Tibial nerve (tissue), 4 donors: ENCODE results near the gene GPR37L1.

Experiments used
- EP300 ChIP-seq, 2 donors: sonication (generic); formaldehyde crosslinking; IDR thresholded peaks; one replicate each; pipeline ENCODE4 v1.6.1; 2017; ENCODE audit warnings: antibody characterized with exemption in 2 of 2, mild to moderate bottlenecking in 1 of 2
- TF ChIP-seq, protein P1 (sequence below), 5 experiments: fragments of 200-600 bp in 3 of 5; fragments of 450-650 bp in 2 of 5; sonication (generic) in 3 of 5; IDR thresholded peaks; one replicate each; pipeline ENCODE4 v1.5.1; 2016 to 2019; ENCODE audit warnings: antibody characterized with exemption in 5 of 5, mild to moderate bottlenecking in 3 of 5, moderate library complexity in 2 of 5

DNA sequence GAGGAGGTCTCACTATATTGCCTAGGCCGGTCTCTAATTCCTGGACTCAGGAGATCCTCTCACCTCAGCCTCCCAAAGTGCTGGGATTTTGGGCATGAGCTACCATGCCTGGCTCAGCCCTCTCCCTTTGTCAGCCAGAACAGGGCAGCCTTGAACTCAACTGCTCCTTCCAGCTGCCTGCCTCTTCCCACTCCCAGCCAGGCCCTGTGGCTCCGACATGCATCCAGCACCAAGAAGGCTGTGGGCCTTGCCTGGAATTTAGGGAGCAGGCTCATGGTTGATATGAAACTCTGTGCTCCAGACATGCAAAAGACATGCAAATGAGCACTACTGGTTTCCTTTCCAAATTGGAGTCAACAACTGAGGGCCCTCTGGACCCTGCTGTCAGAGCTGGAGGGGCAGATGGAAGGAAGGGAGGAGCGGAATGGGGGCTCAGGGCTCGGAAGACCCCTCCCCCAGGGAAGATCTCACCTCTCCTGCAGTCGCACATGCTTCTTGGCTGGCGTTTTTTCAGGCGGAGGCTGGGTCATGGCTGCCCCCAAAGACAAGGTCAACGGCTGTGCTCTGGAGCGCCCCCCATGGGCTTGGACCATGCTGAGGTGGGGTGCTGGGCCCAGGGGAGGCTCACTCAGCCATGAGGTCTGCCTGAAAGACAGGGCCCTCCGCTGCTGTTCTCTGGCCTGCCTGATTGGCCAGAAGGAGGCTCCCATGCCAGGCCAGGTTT lies 36.3 kb downstream of the GPR37L1 start:
- TF ChIP-seq, protein P1, sequence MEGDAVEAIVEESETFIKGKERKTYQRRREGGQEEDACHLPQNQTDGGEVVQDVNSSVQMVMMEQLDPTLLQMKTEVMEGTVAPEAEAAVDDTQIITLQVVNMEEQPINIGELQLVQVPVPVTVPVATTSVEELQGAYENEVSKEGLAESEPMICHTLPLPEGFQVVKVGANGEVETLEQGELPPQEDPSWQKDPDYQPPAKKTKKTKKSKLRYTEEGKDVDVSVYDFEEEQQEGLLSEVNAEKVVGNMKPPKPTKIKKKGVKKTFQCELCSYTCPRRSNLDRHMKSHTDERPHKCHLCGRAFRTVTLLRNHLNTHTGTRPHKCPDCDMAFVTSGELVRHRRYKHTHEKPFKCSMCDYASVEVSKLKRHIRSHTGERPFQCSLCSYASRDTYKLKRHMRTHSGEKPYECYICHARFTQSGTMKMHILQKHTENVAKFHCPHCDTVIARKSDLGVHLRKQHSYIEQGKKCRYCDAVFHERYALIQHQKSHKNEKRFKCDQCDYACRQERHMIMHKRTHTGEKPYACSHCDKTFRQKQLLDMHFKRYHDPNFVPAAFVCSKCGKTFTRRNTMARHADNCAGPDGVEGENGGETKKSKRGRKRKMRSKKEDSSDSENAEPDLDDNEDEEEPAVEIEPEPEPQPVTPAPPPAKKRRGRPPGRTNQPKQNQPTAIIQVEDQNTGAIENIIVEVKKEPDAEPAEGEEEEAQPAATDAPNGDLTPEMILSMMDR (IDR thresholded peaks at IDR 0.05) = no peak
- no peak for TF ChIP-seq EP300 (IDR thresholded peaks at IDR 0.05)
